Measurements from ENCODE around the gene RPAIN.

- TF ChIP-seq SIN3A (IDR thresholded peaks at IDR 0.05; ENCODE audit: borderline replicate concordance, low read depth, low read length) (no peak), SRSF1 (optimal IDR thresholded peaks at IDR 0.05; ENCODE audit: low read depth, low read length) (no peak), EZH2 (conservative IDR thresholded peaks at IDR 0.05; ENCODE audit: low read depth, low read length) (no peak), SKIL (CRISPR knock-in tag; IDR thresholded peaks at IDR 0.05; ENCODE audit: borderline replicate concordance) (no peak), ZBTB40 (IDR thresholded peaks at IDR 0.05) (no peak), ZBTB40 (CRISPR knock-in tag; IDR thresholded peaks at IDR 0.05) (no peak), ZNF629 (CRISPR knock-in tag; conservative IDR thresholded peaks at IDR 0.05) (no peak), ZNF382 (CRISPR knock-in tag; IDR thresholded peaks at IDR 0.05; ENCODE audit: borderline replicate concordance) (no peak), ZFP82 (CRISPR knock-in tag; IDR thresholded peaks at IDR 0.05; ENCODE audit: borderline replicate concordance) (no peak)
Measured at GRCh38 chr17:5418858-5419355, 1.1 kb upstream of the RPAIN start.
